K562 (cell line): ENCODE data around the gene SEH1L. TPM values are rescaled to one million over a fixed set of nuclear protein-coding genes. Genes with fewer than 3 reads are reported as not detected.

Source experiments
- ATAC-seq: fragments of 200-7000 bp; cut with Tn5 transposase; 3 replicates; pipeline ENCODE4 v1.9.1; 2020; ENCODE audit warnings: moderate library complexity
- BruUV-seq: library from RNA; stranded (reverse); fragments of 400-500 nt; replicated peaks from 2 replicates; lab custom pipeline; 2021; lab: Mats Ljungman, UMichigan
- CTCF ChIA-PET: fragments of 300-600 bp; formaldehyde crosslinking; extraction: SDS; loops from one replicate; lab custom pipeline; 2021; ENCODE audit warnings: low intra/inter-chr PET ratio; lab: Yijun Ruan, JAX
- POLR2A ChIA-PET: fragments of 300-600, 350-650 bp; sonication (Branson Sonifier 250); formaldehyde crosslinking; extraction: SDS; loops from one replicate; lab custom pipeline; 2021; ENCODE audit warnings: antibody characterized with exemption, inconsistent platforms; lab: Yijun Ruan, JAX
- DNase-seq, 4 experiments: peaks; one replicate each; pipeline versions ENCODE4 v3.0.0 to v3.0.0-alpha.2; 2011 to 2018; ENCODE audit warnings: low spot score in 3 of 4, mixed read lengths in 3 of 4; ENCODE audit errors: extremely low read depth in 1 of 4
- FAIRE-seq: peaks from 2 replicates; lab custom pipeline; 2011; peaks lifted over from hg19 to GRCh38; lab: Jason Lieb, UNC
- H2AFZ ChIP-seq: 2 replicates; pipeline ENCODE4 v1.6.0; 2011; ENCODE audit warnings: low read depth, low read length, control low read depth, inconsistent platforms
- H3K27ac ChIP-seq: fragments of 200-600 bp; 3 replicates; pipeline ENCODE4 v1.8.0; 2011; ENCODE audit warnings: low read depth, mild to moderate bottlenecking, control low read depth, inconsistent platforms, low read length, moderate library complexity, mixed read lengths; ENCODE audit errors: extremely low read depth
- H3K27me3 ChIP-seq, 2 experiments: fragments of 300-600 bp in 1 of 2; 2 replicates in 1 of 2; 3 replicates in 1 of 2; pipeline versions ENCODE4 v1.6.0 to v1.8.0; 2011; ENCODE audit warnings: inconsistent platforms in 2 of 2, low read length in 2 of 2, mild to moderate bottlenecking in 1 of 2, mixed read lengths in 1 of 2, moderate library complexity in 1 of 2; ENCODE audit not compliant: control insufficient read depth in 2 of 2, insufficient read depth in 2 of 2
- H3K36me3 ChIP-seq: fragments of 300-600 bp; 3 replicates; pipeline ENCODE4 v1.8.0; 2011; ENCODE audit warnings: mild to moderate bottlenecking, low read length, inconsistent platforms; ENCODE audit not compliant: control insufficient read depth, insufficient read depth
- H3K4me1 ChIP-seq, 2 experiments: fragments of 200-600 bp in 1 of 2; replicated peaks in 1 of 2; 2 replicates in 1 of 2; 3 replicates in 1 of 2; pipeline versions ENCODE4 v1.5.1 to v1.8.0; 2011; ENCODE audit warnings: inconsistent platforms in 2 of 2, low read length in 2 of 2, mild to moderate bottlenecking in 1 of 2, mixed read lengths in 1 of 2, moderate library complexity in 1 of 2; ENCODE audit not compliant: control insufficient read depth in 2 of 2, insufficient read depth in 2 of 2
- H3K4me2 ChIP-seq: 2 replicates; pipeline ENCODE4 v1.6.1; 2011; ENCODE audit warnings: low read length, control low read depth, inconsistent platforms, mixed read lengths; ENCODE audit not compliant: insufficient read depth
- H3K4me3 ChIP-seq: fragments of 200-600 bp; sonication (generic), shearing (Covaris generic); 2 replicates; pipeline ENCODE4 v1.5.1; 2016; ENCODE audit warnings: control low read depth, inconsistent platforms
- H3K79me2 ChIP-seq: fragments of 200-600 bp; 3 replicates; pipeline ENCODE4 v1.8.0; 2011; ENCODE audit warnings: low read length, inconsistent platforms; ENCODE audit not compliant: control insufficient read depth, insufficient read depth
- H3K9ac ChIP-seq, 2 experiments: 2 replicates each; pipeline versions ENCODE4 v1.6.0 to v1.6.1; 2011; ENCODE audit warnings: low read depth in 2 of 2, low read length in 2 of 2, control low read depth in 1 of 2, inconsistent platforms in 1 of 2, mild to moderate bottlenecking in 1 of 2, mixed read lengths in 1 of 2; ENCODE audit not compliant: insufficient read depth in 1 of 2
- H3K9me1 ChIP-seq: one replicate; pipeline ENCODE4 v1.6.0; 2011; ENCODE audit warnings: inconsistent platforms, mild to moderate bottlenecking, low read length, moderate library complexity; ENCODE audit not compliant: control insufficient read depth, insufficient read depth
- H3K9me3 ChIP-seq: replicated peaks from 2 replicates; pipeline ENCODE4 v1.5.1; 2011; ENCODE audit warnings: low read depth, low read length, inconsistent platforms; ENCODE audit not compliant: control insufficient read depth, insufficient read depth
- H4K20me1 ChIP-seq: replicated peaks from 2 replicates; pipeline ENCODE4 v1.6.1; 2011; ENCODE audit warnings: low read length, inconsistent platforms, mixed read lengths; ENCODE audit not compliant: control insufficient read depth, insufficient read depth
- ARID1B ChIP-seq: fragments of 450-650 bp; IDR thresholded peaks from 2 replicates; pipeline ENCODE4 v1.6.1; 2016; ENCODE audit warnings: antibody characterized with exemption, mild to moderate bottlenecking, inconsistent platforms
- C11orf30 ChIP-seq: fragments of 450-650 bp; IDR thresholded peaks from 2 replicates; pipeline ENCODE4 v1.6.1; 2016; ENCODE audit warnings: low read depth, mild to moderate bottlenecking
- KDM1A ChIP-seq, 2 experiments: fragments of 450-650 bp; IDR thresholded peaks; 2 replicates each; pipeline ENCODE4 v1.6.1; 2016; ENCODE audit warnings: mild to moderate bottlenecking in 2 of 2
- MAFG ChIP-seq: fragments of 450-650 bp; conservative IDR thresholded peaks from 2 replicates; pipeline ENCODE4 v1.6.1; 2016; ENCODE audit warnings: missing genetic modification characterization, missing compliant biosample characterization
- MCM5 ChIP-seq: fragments of 450-650 bp; IDR thresholded peaks from 2 replicates; pipeline ENCODE4 v1.6.1; 2016; ENCODE audit warnings: low read depth
- NFIC ChIP-seq: fragments of 450-650 bp; IDR thresholded peaks from 2 replicates; pipeline ENCODE4 v1.6.1; 2017; ENCODE audit warnings: mild to moderate bottlenecking, inconsistent platforms
- SOX6 ChIP-seq: fragments of 450-650 bp; IDR thresholded peaks from 2 replicates; pipeline ENCODE4 v1.6.1; 2014; ENCODE audit warnings: mild to moderate bottlenecking
- TFE3 ChIP-seq: fragments of 450-650 bp; formaldehyde crosslinking; IDR thresholded peaks from 2 replicates; pipeline ENCODE4 v1.4.0; 2020; ENCODE audit warnings: mild to moderate bottlenecking, mixed read lengths
- ZNF232 ChIP-seq: sonication (generic); formaldehyde crosslinking; IDR thresholded peaks from 2 replicates; pipeline ENCODE4 v1.8.0; 2022; ENCODE audit warnings: mild to moderate bottlenecking, missing genetic modification reagents
- ZNF584 ChIP-seq: fragments of 200-800 bp; sonication (Bioruptor generic); IDR thresholded peaks from 2 replicates; pipeline ENCODE4 v1.6.1; 2016; ENCODE audit warnings: low read depth, mild to moderate bottlenecking, missing genetic modification characterization, missing compliant biosample characterization
- WGBS: fragments of 100-300 bp; shearing (Covaris generic); methylation state at CpG from one replicate; pipeline ENCODE4 v1.1.6; 2016; ENCODE audit warnings: low coverage, mixed read lengths; ENCODE audit not compliant: insufficient coverage; ENCODE audit errors: missing lambda C conversion rate; 5-methylcytosine and 5-hydroxymethylcytosine counted together
- in situ Hi-C: fragments of 300-500 bp; cut with MboI; formaldehyde crosslinking; loops from 4 replicates; pipeline ENCODE4 v1.15.0; 2018; ENCODE audit warnings: inconsistent platforms, mixed read lengths
- intact Hi-C: fragments of 100-400 bp; cut with micrococcal nuclease; formaldehyde crosslinking; loops from 2 replicates; pipeline ENCODE4 v1.14.2; 2022
- polyA plus RNA-seq, 8 experiments: library from polyadenylated mRNA; depleted of rRNA in 4 of 8; stranded (reverse) in 5 of 8; unstranded in 3 of 8; fragments of >200 nt; fragmentation: Nextera tagmentation in 2 of 8; fragmentation: Illumina TruSeq in 1 of 8; extraction: Ambion mirVana in 2 of 8; extraction: Trizol in 1 of 8; gene quantifications; 2 replicates each; pipeline versions ENCODE4 v1.2.1 to v1.2.3, GENCODE V29; 2011 to 2014; ENCODE audit warnings: inconsistent platforms in 1 of 8, missing spikeins in 1 of 8
- total RNA-seq, 7 experiments: library from RNA; depleted of rRNA in 6 of 7; stranded (reverse); fragments of >200 nt in 6 of 7; fragmentation: Illumina TruSeq in 2 of 7; extraction: Trizol in 2 of 7; gene quantifications; 2 replicates each; pipeline versions ENCODE4 v1.2.1 to v1.2.3, GENCODE V29; 2011 to 2021; ENCODE audit warnings: low replicate concordance in 1 of 7
- TF ChIP-seq, protein P1 (sequence below): fragments of 250-450 bp; sonication (Bioruptor Pico); IDR thresholded peaks from 2 replicates; pipeline ENCODE4 v1.8.0; 2022; ENCODE audit warnings: moderate library complexity, mild to moderate bottlenecking, inconsistent platforms
- TF ChIP-seq, protein P2 (sequence below): fragments of 450-650 bp; IDR thresholded peaks from 2 replicates; pipeline ENCODE4 v1.6.1; 2016
- TF ChIP-seq, protein P3 (sequence below): fragments of 250-450 bp; sonication (Bioruptor Pico); IDR thresholded peaks from 2 replicates; pipeline ENCODE4 v1.8.0; 2021; ENCODE audit warnings: moderate library complexity, mild to moderate bottlenecking, inconsistent platforms

The SEH1L gene
- total and polyA plus RNA-seq, 9 of the 15 experiments (the other 6 are each of a cell fraction or from before 2014, with no cell fraction given) = 62.2 to 180 (median 108) TPM

- ChIA-PET POLR2A (interaction anchor here (0.6 to 1.6 kb wide), 4 partner anchors 9 to 66 kb away, joined by 3 to 5 read pairs (median 3); no protein-coding TSS in a partner anchor), CTCF (no interaction called here)
- peak in 3 of 4 experiments; percentile 22 to 39 (median 28) for DNase-seq
- H3K79me2 ChIP-seq = peaks cover 95% of the 10 kb centered on the region
- no peaks in the 10 kb centered on the region for H3K27me3 ChIP-seq
- H3K4me2 ChIP-seq = peak overlapping the region; percentile 78
- no peak overlapping the region for H2AFZ ChIP-seq
- peak overlapping the region; percentile 65 for H3K27ac ChIP-seq
- intact Hi-C loops = loop anchor here (10.0 kb wide), 1 partner anchor 112 kb away; the partner anchor contains the start of gene PTPN2
- H3K9me3 ChIP-seq = peaks cover 14% of the 10 kb centered on the region; the same call in 1 of the 2 replicates
- peak overlapping the region; percentile 19 to 60; a peak in 2 of 4 replicates for H3K9ac ChIP-seq
- peaks cover 6% of the 10 kb centered on the region for H3K9me1 ChIP-seq
- 6% methylated on average over 10 of the region's 10 CpGs for WGBS
- peaks cover 27 to 31% of the 10 kb centered on the region in 2 experiments for H3K4me1 ChIP-seq
- in situ Hi-C loops = no loop called here
- peak; percentile 42 for FAIRE-seq
- H4K20me1 ChIP-seq = peaks cover 27% of the 10 kb centered on the region
- BruUV-seq = no TSS peak
- peak; percentile 58 for ATAC-seq
- peak overlapping the region; percentile 4; the same call in 1 of the 2 replicates for H3K4me3 ChIP-seq
- H3K36me3 ChIP-seq = peaks cover 64% of the 10 kb centered on the region
- TF ChIP-seq SOX6 (no peak), MAFG (tag) (peak; percentile 28; the same call in 1 of the 2 replicates), TFE3 (CRISPR knock-in tag) (no peak), ZNF232 (CRISPR knock-in tag) (no peak), ZNF584 (CRISPR knock-in tag) (no peak), ARID1B (peak; percentile 6; the same call in 1 of the 2 replicates), C11orf30 (peak; percentile 80), MCM5 (no peak), NFIC (peak; percentile 24; the same call in 1 of the 2 replicates), KDM1A (IDR thresholded peaks at IDR 0.05) (0 out of 4 replicates have a peak, but pooled peaks of 1 of the 2 experiments have one; percentile 24)
- TF ChIP-seq, protein P1, sequence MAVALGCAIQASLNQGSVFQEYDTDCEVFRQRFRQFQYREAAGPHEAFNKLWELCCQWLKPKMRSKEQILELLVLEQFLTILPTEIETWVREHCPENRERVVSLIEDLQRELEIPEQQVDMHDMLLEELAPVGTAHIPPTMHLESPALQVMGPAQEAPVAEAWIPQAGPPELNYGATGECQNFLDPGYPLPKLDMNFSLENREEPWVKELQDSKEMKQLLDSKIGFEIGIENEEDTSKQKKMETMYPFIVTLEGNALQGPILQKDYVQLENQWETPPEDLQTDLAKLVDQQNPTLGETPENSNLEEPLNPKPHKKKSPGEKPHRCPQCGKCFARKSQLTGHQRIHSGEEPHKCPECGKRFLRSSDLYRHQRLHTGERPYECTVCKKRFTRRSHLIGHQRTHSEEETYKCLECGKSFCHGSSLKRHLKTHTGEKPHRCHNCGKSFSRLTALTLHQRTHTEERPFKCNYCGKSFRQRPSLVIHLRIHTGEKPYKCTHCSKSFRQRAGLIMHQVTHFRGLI (CRISPR knock-in tag) = no peak
- TF ChIP-seq, protein P2, sequence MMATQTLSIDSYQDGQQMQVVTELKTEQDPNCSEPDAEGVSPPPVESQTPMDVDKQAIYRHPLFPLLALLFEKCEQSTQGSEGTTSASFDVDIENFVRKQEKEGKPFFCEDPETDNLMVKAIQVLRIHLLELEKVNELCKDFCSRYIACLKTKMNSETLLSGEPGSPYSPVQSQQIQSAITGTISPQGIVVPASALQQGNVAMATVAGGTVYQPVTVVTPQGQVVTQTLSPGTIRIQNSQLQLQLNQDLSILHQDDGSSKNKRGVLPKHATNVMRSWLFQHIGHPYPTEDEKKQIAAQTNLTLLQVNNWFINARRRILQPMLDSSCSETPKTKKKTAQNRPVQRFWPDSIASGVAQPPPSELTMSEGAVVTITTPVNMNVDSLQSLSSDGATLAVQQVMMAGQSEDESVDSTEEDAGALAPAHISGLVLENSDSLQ = 0 out of 2 replicates have a peak, but pooled peaks have one; percentile 9
- TF ChIP-seq, protein P3, sequence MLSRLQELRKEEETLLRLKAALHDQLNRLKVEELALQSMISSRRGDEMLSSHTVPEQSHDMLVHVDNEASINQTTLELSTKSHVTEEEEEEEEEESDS (CRISPR knock-in tag) = no peak
These were observed 49.0 kb downstream of the SEH1L start for GRCh38 chr18:12996661-12997292.
